GM12873 (cell line): ENCODE results near the gene RELA.

Experiments
- TF ChIP-seq, protein P1 (sequence below): IDR thresholded peaks from 2 replicates; pipeline ENCODE4 v1.5.1; 2012; ENCODE audit warnings: low read depth, mild to moderate bottlenecking, moderate library complexity, low read length, control low read depth; ENCODE audit not compliant: insufficient read depth; ENCODE audit errors: missing control alignments

RELA gene

DNA sequence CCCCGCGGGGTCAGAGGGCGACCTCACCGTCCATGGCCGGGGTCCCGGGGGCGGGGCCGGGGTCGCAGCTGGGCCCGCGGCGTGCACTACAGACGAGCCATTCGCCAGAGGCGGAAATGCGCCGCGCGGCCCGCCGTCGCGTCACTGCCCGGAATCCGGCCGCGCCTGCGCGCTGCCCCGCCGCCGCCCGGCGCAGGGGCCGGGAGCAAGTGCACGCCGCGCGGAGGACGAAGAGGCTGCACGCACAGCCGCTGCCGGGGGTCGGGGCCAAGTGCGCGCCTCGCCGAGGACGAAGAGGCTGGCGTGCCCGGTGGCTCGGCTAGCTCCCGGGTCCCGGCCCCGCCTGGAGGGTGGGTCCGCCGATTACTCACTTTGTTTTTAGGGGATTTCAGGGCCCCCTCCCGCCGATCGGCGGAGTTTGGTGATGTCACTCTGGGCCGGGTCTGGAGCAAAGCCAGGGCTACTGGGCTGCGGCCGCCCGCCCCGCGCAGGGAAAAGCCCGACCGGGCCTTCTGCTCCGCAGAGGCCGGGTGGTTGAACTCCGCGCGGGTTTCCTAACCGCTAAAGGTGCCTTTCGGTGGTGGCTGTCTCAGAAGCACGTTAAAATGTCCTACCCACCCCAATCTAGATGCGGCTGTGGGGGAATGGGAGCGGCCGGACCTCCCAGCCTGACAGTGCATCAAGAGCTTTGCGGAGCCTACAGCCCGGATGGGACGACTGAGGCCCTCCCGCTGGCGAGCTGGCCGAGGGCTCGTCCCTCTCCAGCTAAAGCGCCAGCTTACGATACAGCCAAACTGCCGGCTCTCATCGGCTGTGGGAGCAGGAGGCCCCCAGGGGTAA is at the start of gene RELA:
Gene RELA, minus strand, starts transcription at position 118 of the 840 bp plus-strand sequence. Its CDS starts 84 bp downstream, at position 34.
- TF ChIP-seq, protein P1, sequence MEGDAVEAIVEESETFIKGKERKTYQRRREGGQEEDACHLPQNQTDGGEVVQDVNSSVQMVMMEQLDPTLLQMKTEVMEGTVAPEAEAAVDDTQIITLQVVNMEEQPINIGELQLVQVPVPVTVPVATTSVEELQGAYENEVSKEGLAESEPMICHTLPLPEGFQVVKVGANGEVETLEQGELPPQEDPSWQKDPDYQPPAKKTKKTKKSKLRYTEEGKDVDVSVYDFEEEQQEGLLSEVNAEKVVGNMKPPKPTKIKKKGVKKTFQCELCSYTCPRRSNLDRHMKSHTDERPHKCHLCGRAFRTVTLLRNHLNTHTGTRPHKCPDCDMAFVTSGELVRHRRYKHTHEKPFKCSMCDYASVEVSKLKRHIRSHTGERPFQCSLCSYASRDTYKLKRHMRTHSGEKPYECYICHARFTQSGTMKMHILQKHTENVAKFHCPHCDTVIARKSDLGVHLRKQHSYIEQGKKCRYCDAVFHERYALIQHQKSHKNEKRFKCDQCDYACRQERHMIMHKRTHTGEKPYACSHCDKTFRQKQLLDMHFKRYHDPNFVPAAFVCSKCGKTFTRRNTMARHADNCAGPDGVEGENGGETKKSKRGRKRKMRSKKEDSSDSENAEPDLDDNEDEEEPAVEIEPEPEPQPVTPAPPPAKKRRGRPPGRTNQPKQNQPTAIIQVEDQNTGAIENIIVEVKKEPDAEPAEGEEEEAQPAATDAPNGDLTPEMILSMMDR = no peak

DNA sequence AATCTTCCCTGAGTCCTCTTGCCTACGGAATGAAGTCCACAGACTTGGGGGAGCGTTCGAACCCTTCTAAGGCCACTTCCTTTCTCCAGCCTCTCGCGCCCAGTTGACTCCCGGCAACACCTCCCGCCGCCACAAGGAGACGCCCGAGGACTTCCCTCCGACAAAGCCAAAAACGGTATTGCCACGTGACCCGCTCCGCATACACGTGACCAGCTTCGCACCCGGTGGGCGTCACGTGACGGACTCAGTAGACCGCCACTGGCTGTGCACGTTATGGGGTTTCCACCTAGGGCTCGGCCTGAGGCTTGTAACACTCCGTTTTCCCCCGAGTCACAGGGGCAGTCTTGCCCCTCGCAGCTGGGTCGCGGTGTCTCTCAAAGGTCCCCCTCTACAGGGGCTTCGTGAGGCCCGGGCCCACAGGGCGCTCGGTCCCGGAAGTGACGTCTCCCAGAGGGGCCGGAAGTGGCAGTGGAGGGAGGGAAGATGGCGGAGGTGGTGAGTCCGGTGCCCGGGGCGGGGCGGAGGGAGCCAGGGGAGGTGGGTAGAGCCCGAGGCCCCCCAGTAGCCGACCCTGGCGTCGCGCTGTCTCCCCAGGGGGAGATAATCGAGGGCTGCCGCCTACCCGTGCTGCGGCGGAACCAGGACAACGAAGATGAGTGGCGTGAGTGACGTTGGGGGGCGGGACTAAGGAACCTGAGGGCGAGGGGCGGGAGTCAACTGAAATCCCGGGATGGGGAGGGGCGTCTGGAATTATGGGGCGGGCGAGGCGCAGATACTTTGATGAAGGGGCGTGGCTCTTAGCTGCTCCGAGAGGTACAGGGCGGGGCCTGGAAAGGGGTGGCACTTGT is 49.3 kb upstream of the RELA start, which contains the start of gene KAT5:
Gene KAT5, plus strand, starts transcription at position 468 of the 848 bp plus-strand sequence. Its CDS starts 16 bp downstream, at position 484.
- TF ChIP-seq, protein P1 = peak; percentile 99

DNA sequence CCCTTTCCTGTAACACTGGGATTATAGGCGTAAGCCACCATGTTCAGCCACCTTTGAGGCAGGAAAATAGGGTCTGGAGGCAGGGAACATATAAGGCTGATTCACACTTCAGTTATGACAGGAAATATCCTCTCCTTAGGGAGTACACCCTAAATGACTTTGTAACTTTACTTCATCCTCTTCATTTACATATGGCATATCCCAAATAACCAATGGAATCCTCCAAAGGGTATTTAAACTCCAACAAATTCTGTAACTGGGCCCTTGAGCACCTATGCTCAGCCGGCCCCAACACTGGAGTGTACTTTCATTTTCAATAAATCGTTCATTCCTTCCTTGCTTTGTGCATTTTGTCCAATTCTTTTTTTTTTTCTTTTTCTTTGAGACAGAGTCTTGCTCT is 47.7 kb upstream of the RELA start:
- TF ChIP-seq, protein P1 = no peak

DNA sequence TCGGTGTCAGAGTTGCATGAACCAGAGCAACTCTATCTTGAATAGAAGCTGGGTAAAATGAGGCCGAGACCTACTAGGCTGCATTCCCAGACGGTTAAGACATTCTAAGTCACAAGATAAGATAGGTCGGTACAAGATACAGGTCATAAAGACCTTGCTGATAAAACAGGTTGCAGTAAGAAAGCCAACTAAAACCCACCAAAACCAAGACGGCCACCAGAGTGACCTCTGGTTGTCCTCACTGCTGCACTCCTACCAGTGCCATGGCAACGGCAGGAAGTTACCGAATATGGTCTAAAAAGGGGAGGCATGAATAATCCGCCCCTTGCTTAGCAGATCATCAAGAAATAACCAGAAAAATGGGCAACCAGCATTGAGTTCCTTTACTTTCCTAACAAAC is 46.9 kb upstream of the RELA start:
- TF ChIP-seq, protein P1 = no peak

DNA sequence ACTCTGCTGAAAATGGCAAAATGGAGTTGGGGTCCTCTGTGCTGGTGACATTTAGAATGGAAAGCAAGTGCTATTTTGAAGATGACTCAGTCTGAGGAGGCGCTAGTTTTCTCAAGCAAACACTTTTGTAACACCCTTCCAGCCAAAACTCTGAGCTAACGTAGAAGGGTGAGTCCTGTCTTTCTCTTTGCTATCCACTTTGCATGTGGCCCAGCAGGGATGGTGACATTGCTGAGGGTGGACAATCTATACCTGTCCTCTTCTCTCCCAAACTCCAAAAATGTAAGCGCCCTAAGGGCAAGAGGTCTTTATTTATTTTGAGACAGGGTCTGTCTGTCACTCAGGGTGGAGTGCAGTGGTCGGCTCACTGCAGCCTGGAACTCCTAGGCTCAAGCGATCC is 45.7 kb upstream of the RELA start:
- TF ChIP-seq, protein P1 = no peak

DNA sequence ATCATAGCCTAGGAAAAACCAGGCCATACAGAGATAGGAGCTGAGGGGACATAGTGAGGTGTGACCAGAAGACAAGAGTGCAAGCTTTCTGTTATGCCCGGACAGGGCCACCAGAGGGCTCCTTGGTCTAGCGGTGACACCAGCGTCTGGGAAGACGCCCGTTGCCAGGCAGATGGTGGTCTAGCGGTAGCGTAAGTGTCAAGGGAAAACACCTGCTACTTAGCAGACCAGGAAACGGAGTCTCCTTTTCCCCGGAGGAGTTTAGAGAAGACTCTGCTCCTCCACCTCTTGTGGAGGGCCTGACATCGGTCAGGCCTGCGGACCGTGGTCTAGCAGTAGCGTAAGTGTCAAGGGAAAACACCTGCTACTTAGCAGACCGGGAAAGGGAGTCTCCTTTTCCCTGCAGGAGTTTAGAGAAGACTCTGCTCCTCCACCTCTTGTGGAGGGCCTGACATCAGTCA is 43.6 kb upstream of the RELA start:
- TF ChIP-seq, protein P1 = peak; percentile 55

DNA sequence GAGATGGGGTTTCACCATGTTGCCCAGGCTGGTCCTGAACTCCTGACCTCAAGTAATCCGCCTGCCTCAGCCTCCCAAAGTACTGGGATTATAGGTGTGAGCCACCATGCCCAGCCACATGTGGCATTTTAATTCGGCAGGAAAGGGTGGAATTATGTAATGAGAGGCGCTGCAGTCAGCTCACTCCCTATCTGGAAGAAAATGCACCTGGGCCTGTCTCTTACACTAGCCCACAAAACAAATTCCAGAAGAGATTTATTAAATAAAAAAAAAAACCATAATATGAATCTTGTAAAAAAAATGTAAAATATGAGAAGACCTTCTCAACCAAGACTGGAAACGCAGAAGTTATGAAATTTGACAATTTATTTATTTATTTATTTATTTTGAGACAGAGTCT is 41.1 kb upstream of the RELA start:
- TF ChIP-seq, protein P1 = no peak
